ENCODE measurements around the gene CAMTA1.

CAMTA1 gene

GRCh38 chr1:6904476-6905170 lies 119.4 kb downstream of the CAMTA1 start:
- Mint-ChIP-seq H3K36me3 (ENCODE audit: low read depth) (no peaks in the 10 kb centered on the region), H3K27ac (no peak overlapping the region), H3K9me3 (peaks cover 2% of the 10 kb centered on the region), H3K4me1 (ENCODE audit: low read depth) (peaks cover 3% of the 10 kb centered on the region), H3K4me3 (no peak overlapping the region), H3K27me3 (no peaks in the 10 kb centered on the region)
- DNase-seq, result no peak

DNA sequence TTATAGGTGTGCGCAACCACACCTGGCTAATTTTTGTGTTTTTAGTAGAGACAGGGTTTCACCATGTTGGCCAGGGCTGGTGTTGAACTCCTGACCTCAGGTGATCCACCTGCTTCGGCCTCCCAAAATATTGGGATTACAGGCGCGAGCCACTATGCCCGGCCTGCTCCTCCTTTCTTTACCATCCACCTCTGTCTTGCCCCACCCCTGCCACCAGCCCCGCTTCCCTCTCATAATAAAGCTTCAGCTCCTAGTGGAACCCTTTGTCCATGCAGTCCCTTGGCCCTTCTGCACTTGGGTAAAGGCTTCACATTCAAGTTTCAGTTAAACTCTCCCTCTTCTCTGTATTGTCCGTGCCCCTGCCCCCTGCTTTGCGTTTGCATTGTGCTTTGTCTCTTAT lies 120.1 kb downstream of the CAMTA1 start:
- Mint-ChIP-seq H3K4me3 (no peak overlapping the region), H3K4me1 (ENCODE audit: low read depth) (peaks cover 3% of the 10 kb centered on the region), H3K9me3 (peaks cover 2% of the 10 kb centered on the region), H3K27ac (no peak overlapping the region), H3K36me3 (ENCODE audit: low read depth) (no peaks in the 10 kb centered on the region), H3K27me3 (peaks cover 2% of the 10 kb centered on the region)
- DNase-seq, result no peak

DNA sequence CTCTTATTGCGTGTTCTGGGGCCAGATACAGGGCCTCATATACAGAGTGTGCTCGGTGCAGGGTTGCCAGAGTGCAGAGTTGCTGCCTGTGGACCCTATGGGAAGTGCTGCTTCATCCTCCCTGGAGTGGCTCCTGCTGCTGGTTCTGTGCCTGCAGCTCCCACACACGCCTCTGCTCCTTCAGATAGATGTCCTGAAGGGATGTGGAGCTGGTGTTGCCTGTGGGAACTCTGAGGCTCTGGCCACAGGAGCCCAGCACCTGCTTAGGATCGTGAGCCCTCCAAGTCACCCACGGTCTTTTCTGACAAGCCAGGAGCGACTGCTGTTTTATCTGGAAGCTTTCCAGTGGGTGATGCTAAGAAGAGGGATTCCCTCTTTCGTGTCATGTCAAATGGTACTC lies 120.5 kb downstream of the CAMTA1 start:
- peaks cover 3% of the 10 kb centered on the region for H3K4me1 Mint-ChIP-seq (ENCODE audit: low read depth)
- H3K36me3 Mint-ChIP-seq (ENCODE audit: low read depth), result no peaks in the 10 kb centered on the region
- H3K9me3 Mint-ChIP-seq, result peaks cover 2% of the 10 kb centered on the region
- no peak for DNase-seq
- H3K27me3 Mint-ChIP-seq, result peaks cover 7% of the 10 kb centered on the region
- H3K4me3 Mint-ChIP-seq, result no peak overlapping the region
- no peak overlapping the region for H3K27ac Mint-ChIP-seq

GRCh38 chr1:6906783-6907182 lies 121.5 kb downstream of the CAMTA1 start:
- Mint-ChIP-seq H3K27ac (no peak overlapping the region), H3K4me1 (ENCODE audit: low read depth) (peaks cover 3% of the 10 kb centered on the region), H3K36me3 (ENCODE audit: low read depth) (no peaks in the 10 kb centered on the region), H3K27me3 (peaks cover 15% of the 10 kb centered on the region), H3K4me3 (no peak overlapping the region), H3K9me3 (peaks cover 2% of the 10 kb centered on the region)
- DNase-seq, result no peak

DNA sequence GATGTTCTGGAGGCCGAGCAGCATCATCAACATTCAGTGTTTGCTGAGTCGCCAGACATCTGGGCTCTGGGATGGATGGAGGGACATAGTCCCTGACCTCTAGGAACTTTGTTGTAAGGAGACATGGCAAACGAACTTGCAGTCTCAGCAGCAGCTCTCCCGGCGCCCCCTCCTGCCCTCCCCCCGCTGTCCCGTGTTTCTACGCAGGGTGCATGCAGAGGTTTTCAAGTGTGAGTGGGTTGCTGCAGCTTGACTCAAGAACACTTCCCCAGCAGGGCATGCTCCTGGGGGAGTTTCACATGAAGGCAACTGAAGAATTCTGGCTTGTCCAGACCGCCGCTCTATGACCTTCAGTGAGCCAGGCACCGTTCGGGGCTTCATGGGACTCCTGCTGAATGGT lies 121.9 kb downstream of the CAMTA1 start:
- Mint-ChIP-seq H3K27me3 (peaks cover 19% of the 10 kb centered on the region), H3K27ac (no peak overlapping the region), H3K4me1 (ENCODE audit: low read depth) (peaks cover 3% of the 10 kb centered on the region), H3K36me3 (ENCODE audit: low read depth) (no peaks in the 10 kb centered on the region), H3K4me3 (no peak overlapping the region), H3K9me3 (peaks cover 2% of the 10 kb centered on the region)
- no peak for DNase-seq

- DNase-seq, result no peak
- H3K4me1 Mint-ChIP-seq (ENCODE audit: low read depth), result no peaks in the 10 kb centered on the region
- H3K36me3 Mint-ChIP-seq (ENCODE audit: low read depth), result no peaks in the 10 kb centered on the region
- peaks cover 2% of the 10 kb centered on the region for H3K9me3 Mint-ChIP-seq
- H3K27ac Mint-ChIP-seq, result no peak overlapping the region
- H3K4me3 Mint-ChIP-seq, result no peak overlapping the region
- peaks cover 24% of the 10 kb centered on the region for H3K27me3 Mint-ChIP-seq
Measured at GRCh38 chr1:6907676-6908434, 122.6 kb downstream of the CAMTA1 start.

DNA sequence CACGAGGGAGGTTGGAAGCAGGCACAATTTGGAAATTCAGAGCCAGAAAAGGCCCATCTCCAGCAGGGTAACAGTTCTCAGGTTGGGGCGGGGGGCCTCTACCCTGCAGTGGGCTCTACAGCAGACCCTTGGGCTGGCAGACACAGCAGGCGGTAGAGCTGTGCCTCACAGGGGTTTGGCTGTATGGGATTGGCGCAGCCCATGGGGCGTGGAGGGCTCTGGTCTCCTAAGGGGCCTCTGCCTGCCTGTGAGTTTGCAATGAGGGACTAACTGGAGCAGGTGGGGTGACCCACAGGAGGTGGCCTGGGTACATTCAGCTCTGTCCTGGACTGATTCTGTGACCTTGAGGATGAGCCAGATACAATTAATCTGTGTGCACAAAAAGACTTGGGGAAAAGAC lies 124.1 kb downstream of the CAMTA1 start:
- H3K4me1 Mint-ChIP-seq (ENCODE audit: low read depth), result no peaks in the 10 kb centered on the region
- H3K36me3 Mint-ChIP-seq (ENCODE audit: low read depth), result no peaks in the 10 kb centered on the region
- no peak overlapping the region for H3K27ac Mint-ChIP-seq
- no peak overlapping the region for H3K4me3 Mint-ChIP-seq
- H3K9me3 Mint-ChIP-seq, result no peaks in the 10 kb centered on the region
- peaks cover 35% of the 10 kb centered on the region for H3K27me3 Mint-ChIP-seq
- no peak for DNase-seq

GRCh38 chr1:6909857-6910256 lies 124.6 kb downstream of the CAMTA1 start:
- Mint-ChIP-seq H3K9me3 (no peaks in the 10 kb centered on the region), H3K27me3 (peaks cover 39% of the 10 kb centered on the region), H3K4me1 (ENCODE audit: low read depth) (no peaks in the 10 kb centered on the region), H3K4me3 (no peak overlapping the region), H3K27ac (no peak overlapping the region), H3K36me3 (ENCODE audit: low read depth) (no peaks in the 10 kb centered on the region)
- no peak for DNase-seq

DNA sequence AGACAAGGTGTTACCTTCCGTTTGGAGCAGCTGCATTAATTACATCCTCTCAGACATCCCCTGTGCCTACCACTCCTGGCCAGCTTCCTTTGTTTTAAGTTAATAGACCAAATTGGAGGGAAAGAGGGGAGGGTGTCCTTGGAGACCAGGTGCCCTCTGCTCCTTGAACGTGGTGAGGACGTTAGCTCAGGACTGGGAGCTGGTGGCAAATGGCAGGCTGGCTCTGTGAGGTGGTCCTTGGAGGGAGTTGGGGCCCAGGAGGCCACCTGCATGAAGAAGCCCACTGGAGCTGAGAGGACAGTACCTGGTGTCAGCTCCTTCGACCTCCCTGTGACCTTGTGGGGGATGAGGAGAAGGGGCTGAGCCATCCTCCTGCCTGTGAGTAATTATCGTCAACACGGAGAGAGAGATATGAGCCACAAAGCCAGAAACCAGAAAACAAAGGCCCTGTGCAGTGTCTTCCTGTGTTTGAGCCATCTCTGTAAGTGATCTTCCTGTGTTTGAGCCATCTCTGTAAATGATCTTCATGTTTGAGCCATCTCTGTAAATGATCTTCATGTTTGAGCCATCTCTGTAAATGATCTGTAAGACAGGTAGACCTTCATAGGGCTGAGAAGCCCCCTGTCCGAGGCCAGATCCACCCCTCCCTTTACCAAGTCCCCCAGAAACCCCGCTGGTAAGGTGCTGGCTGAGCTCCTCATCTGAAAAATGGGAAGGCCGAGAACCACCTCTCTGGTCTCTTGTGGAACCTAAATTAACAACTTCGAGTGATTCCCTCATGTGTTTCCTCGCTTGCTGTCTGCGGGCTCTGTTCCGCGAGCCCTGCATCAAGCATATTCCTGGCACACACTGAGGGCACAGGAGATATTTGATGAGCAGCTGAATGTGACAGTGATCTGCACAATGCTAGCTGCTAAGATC lies 126.0 kb downstream of the CAMTA1 start:
- DNase-seq, result no peak
- Mint-ChIP-seq H3K27ac (no peak overlapping the region), H3K27me3 (peaks cover 47% of the 10 kb centered on the region), H3K9me3 (no peaks in the 10 kb centered on the region), H3K36me3 (ENCODE audit: low read depth) (no peaks in the 10 kb centered on the region), H3K4me3 (no peak overlapping the region), H3K4me1 (ENCODE audit: low read depth) (no peaks in the 10 kb centered on the region)

- Mint-ChIP-seq H3K27me3 (peaks cover 54% of the 10 kb centered on the region), H3K36me3 (ENCODE audit: low read depth) (no peaks in the 10 kb centered on the region), H3K4me3 (no peak overlapping the region), H3K27ac (no peak overlapping the region), H3K9me3 (no peaks in the 10 kb centered on the region), H3K4me1 (ENCODE audit: low read depth) (no peaks in the 10 kb centered on the region)
- no peak for DNase-seq
Measured at GRCh38 chr1:6911974-6912373, 126.7 kb downstream of the CAMTA1 start.

DNA sequence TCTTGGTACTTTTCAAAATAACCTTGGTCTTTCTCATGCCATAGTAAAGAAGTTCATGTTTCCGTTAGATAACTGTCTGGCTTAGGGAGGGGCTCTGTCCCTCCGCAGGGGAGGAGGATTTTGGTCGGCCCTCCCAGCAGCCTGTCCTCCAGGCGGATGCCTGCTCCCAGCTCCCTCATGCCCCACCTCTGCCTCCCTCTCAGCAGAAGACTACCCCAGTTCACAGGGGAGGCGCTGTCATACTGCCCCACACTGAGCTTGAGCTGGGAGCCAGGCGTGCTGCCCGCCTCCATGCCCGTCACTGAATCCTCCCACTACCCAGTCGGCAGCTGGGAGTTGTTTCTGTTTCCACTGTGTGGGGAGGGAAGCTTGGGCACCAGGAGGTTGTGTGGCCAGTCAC lies 127.3 kb downstream of the CAMTA1 start:
- DNase-seq, result no peak
- Mint-ChIP-seq H3K4me3 (no peak overlapping the region), H3K9me3 (no peaks in the 10 kb centered on the region), H3K27me3 (peaks cover 58% of the 10 kb centered on the region), H3K4me1 (ENCODE audit: low read depth) (no peaks in the 10 kb centered on the region), H3K36me3 (ENCODE audit: low read depth) (no peaks in the 10 kb centered on the region), H3K27ac (no peak overlapping the region)

DNA sequence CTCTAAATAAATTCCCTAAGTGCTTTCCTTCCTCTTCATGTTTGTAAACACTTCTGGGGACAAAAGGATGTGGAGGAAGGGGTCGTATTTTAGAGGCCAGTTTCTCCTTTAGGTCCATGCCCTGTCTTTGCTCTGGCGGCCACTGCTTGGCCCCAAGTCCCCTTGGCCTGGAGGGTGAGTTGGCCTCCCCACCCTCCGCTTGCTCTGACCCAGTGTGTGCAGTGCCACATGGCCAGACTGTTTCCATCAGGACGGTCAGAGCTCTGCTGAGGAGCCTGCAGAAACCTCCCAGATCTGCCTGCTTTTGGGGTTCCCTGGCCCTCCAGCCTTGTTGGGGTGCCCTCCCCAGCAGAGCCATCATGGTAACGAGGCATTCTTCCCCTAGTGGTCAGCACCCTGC lies 127.8 kb downstream of the CAMTA1 start:
- Mint-ChIP-seq H3K27me3 (peaks cover 58% of the 10 kb centered on the region), H3K36me3 (ENCODE audit: low read depth) (no peaks in the 10 kb centered on the region), H3K27ac (no peak overlapping the region), H3K9me3 (no peaks in the 10 kb centered on the region), H3K4me3 (no peak overlapping the region), H3K4me1 (ENCODE audit: low read depth) (no peaks in the 10 kb centered on the region)
- DNase-seq, result no peak

- no peaks in the 10 kb centered on the region for H3K4me1 Mint-ChIP-seq (ENCODE audit: low read depth)
- peaks cover 58% of the 10 kb centered on the region for H3K27me3 Mint-ChIP-seq
- no peak for DNase-seq
- no peaks in the 10 kb centered on the region for H3K9me3 Mint-ChIP-seq
- H3K4me3 Mint-ChIP-seq, result no peak overlapping the region
- no peaks in the 10 kb centered on the region for H3K36me3 Mint-ChIP-seq (ENCODE audit: low read depth)
- no peak overlapping the region for H3K27ac Mint-ChIP-seq
Measured at GRCh38 chr1:6914706-6915105, 129.5 kb downstream of the CAMTA1 start.

- no peaks in the 10 kb centered on the region for H3K9me3 Mint-ChIP-seq
- no peak overlapping the region for H3K4me3 Mint-ChIP-seq
- peaks cover 50% of the 10 kb centered on the region for H3K27me3 Mint-ChIP-seq
- H3K4me1 Mint-ChIP-seq (ENCODE audit: low read depth), result no peaks in the 10 kb centered on the region
- DNase-seq, result no peak
- no peaks in the 10 kb centered on the region for H3K36me3 Mint-ChIP-seq (ENCODE audit: low read depth)
- no peak overlapping the region for H3K27ac Mint-ChIP-seq
Measured at GRCh38 chr1:6915999-6916565, 130.8 kb downstream of the CAMTA1 start.
